ENCODE measurements around the gene VTCN1. TPM values are rescaled to one million over a fixed set of nuclear protein-coding genes. Genes with fewer than 3 reads are reported as not detected.
"Not testable (repeated sequence)": the region's sequence is repeated elsewhere in the genome, so short reads cannot be mapped to it uniquely, and the experiment has no call there.

VTCN1 gene
- total RNA-seq, 1 donor from 2014 or later, result 1.0 TPM

DNA sequence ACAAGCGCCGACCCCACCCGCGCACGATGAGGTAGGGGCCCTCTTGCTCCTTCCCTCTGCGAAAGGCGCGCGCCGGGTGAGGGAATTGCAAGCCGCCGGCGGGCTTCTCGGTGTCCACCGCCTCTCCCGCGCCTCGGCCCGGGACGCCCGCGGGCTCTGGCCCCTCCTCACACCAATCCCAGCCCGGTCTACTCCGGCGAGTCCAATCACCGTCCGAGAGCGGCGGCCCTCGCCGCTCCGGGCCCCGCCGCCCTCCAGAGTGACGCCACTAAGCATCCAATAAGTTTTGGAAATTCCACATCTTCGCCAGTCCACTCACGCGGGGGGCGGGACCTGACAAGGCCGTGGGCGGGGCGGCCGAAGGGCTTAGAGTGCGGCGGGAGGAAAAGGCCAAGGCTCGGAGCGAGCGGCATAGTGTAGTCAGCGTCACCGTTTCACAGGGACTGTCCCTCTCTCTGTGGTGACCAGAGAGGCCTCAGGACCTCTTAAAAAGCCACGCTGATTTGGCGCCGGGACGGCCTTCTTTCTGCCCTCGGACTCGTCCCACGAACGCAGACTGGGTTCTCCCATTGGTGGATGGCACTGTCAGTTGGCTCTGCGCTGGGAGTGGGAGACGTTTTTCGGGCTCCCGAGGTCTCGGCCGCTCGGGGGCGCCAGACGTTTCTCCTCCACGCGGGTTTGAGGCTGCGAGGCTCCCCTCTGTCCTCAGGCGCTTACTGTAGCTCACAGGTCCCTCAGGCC is 89.0 kb downstream of the VTCN1 start, which contains the start of gene TRIM45:
TSS of gene TRIM45 (minus strand) at position 161 of the 741 bp plus-strand sequence. CDS start 548 bp downstream, outside the sequence.
- peak; percentile 98 for ATAC-seq

DNA sequence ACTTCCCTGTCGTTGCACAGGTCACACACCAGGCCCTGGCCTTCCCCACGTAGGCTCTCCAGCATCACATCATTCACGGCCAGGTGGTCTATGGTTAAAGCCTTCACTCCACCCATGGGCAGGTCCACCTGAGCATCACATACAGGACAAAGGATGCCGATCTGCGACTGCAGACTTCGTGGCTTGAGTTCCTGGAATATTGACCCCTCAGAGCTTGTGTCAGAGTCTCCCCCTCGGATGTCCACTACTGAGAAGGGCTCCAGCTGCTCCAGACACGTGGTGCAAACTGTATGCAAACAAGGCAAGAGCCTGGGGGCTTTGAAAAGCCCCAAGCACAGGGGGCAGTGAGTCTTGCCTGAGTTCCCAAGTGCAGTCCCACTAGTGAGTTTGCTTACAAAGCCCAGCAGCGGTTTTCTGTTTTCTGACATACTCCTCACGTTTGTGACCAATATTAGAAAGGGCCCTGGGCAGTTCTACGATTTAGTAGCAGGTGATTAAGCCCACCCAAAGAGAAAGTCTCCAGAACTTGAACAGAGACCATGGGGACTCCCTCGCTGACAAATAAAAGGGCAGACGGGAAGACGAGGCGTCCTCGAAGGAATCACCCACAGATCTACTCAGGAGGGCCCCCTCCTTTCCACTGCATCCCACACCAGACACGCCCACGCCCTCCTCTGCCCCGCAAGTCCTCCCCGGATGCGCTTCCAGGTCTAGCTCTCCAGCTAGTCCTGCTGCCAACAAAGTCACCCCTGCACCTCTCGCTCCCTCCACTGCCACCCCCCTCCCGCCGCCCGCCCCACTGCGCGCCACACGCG is 89.7 kb downstream of the VTCN1 start:
- no peak for ATAC-seq

DNA sequence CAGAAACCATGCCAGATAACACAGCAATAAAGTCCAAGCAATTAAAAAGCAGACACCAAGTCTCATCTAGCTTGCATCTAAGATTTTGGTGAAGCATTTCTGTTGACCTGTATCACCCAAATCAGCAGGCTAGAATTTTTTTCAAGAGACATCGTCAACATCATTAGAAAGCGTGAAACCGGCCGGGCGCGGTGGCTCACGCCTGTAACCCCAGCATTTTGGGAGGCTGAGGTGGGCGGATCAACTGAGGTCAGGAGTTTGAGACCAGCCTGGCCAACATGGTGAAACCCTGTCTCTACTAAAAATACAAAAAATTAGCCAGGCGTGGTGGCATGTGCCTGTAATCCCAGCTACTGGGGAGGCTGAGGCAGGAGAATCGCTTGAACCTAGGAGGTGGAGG is 91.6 kb downstream of the VTCN1 start:
- ATAC-seq, result not testable (repeated sequence)

DNA sequence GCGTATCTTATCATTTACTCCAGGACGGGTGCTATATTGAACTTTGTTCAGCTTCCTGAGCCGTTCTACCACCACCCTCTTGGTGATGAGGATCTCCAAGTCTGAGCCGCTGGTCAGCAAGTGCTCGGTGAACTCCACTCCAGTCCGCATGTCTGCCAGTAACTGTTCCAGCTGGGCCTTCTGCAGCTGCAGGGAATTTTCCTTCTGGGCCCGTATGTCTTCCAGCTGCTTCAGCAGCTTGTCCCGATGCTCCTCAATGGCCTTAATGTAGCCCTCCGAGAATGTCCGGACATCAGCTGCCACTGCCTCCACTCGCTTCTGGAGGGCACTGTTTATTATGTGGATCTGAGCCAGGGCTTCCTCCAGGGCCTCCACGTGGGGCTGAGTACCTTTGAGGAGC is 92.6 kb downstream of the VTCN1 start:
- no peak for ATAC-seq

DNA sequence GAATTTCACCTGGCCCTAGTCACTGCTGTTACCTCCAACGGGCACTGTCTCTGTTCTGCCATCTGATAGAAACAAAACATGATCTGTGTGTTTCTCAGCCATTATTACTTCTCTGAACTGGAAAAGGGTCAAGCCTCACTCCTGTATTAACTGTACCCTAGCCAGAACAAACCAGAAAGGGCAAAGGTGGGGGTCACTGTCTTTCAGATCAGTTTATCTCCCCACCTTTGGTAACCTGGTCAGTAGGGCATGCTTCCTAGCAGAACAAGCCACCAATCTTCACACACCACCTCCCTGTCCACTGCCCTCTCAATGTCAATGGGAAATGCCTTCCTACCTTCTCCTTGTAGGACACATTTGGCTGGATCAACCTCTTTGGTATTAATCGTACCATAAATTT is 93.0 kb downstream of the VTCN1 start:
- ATAC-seq, result no peak

DNA sequence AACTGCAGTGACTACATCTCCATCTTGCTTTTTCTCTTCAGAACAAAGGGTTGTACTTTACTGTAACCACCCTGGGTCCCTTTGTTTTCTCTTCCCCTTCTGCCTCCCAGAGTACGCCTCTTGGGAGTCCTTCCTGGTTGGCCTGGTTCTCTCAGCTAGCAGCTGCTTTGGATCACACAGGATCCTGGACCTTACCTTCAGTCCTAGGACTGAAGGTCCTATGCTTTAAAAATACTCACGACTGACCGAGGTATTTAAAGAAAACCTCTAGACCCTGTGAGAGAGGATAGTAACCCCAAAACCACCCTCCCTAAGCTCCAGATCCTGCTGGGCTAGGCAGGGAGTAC is 94.0 kb downstream of the VTCN1 start:
- no peak for ATAC-seq

DNA sequence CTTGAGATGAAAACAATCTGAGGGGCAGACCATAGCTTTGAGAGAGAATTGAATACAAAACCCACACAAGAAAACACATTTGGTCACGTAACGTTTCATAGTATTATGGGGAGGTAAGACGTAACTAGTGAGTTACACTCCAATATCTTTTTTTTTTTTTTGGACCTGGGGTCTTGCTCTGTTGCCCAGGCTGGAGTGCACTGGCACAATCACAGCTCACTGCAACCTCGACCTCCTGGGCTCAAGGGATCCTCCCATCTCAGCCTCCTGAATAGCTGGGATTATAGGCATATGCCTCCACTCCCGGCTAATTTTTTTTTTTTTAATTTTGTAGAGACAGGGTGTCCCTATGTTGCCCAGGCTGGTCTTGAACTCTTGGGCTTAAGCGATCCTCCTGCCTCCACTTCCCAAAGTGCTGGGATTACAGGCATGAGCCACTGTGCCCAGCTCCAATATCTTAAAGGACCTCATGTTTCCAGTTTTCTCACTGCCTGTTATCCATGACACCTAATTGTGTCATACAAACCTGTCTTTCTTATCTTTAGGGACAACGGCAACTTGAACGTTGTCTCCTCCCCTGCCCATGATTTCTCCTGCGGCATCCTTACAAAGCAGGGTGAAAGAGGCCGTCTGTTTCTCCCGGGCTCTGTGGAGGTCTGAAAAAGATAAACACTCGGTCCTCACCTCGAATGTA is 94.5 kb downstream of the VTCN1 start:
- ATAC-seq, result no peak

DNA sequence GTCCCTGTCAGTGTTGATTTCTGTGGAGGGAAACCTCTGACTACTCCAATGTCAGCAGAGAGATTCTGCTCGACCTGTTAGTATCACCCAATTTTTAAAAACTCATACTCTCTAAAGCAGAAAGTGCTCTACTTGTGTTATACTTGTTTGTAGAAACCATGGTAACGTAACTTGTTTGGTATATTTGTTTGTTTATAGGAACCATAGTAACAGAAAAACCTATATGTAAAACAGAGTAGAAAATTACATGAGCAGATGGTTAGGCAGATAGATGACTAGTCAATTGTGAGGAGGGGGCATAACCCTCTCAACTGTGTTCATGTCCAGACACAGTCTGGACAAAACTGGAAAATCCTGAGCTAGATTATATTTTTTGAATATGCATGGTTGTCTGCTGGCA is 95.8 kb downstream of the VTCN1 start:
- ATAC-seq, result no peak

DNA sequence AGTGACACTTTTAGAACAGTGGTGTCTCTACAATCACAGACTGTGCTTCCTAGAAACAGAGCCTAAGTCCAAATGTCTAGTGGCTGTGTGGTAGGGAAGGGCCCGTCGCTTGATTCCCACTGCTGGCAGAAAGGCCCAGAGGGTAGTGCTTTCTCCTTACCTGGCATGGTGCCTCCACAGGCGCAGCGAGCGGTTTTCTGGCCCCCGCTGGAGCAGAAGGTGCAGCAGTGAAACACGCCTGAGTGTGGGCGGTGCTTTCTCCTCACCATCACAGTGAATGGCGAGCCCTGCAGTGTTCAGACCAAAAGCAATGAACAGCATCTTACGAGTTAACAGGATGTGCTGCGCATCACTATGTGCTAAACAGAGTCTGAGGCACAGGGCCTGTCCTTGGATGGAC is 97.5 kb downstream of the VTCN1 start:
- no peak for ATAC-seq

DNA sequence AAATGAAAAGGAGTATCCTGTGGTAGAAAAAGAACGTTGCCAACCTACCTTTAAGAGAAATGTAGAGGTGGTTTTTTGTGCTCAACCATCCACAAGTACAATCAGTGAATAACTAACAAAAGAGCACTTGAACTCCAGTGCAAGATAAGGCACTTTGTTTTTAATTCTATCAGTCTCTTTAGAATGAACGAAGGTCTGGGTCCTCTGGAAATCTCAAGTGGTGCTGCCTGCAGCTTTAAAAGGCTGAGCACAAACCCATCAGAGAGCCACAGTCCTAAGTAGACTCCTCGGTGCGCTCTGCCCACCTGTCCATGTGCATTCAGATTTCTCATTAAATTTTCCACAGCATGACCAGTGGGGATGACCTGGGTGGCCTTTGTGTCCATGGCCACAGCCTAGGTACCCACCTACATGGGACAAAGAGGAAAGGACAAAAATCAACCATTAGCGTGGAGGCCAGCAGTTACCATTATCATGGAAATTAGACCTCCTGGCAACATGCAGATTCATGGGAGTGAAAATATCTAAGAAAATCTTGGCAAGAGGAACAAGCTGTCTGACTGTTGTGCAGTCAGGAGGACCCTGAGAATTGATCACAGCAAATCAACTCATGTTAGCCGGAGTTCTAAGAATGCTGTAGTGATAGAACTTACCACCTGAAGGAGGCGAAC is 98.5 kb downstream of the VTCN1 start:
- ATAC-seq, result no peak

DNA sequence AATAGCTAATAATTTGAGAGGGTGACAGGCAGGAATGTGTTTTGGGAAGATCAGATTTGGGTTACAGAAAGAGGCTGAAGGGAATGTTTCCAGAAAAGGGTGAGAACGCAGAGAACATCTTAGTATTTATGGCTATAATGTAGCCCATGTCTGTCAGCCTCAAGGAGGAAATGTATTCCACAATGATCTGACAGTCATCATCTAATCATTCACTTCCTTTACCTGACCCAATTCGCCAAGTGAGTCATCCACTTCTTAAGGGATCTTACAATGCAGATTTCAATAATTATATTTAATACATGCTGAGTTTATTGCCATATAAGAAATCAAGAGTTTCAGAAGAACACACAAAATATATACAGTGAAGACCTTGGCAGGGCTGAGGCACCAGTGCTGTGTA is 100.0 kb downstream of the VTCN1 start:
- ATAC-seq, result peak; percentile 76

DNA sequence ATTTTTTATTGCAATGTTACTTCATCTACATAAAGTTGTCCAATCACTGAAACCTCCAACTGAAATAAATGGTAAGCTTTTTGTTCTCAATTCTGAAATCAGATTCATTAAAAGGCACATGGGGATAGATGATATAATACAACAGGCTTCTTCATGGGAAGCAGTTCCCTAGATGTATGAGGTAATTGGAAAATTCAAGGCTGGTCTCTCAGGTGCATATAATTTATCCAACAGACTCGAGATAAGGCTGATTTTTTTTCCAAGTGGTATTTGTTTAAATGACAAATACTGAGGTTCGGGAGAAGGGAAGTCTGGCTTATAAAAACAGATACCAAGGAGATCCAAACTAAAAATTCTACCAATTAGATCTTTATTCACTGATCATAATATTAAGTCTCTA is 103.4 kb downstream of the VTCN1 start:
- ATAC-seq, result no peak

DNA sequence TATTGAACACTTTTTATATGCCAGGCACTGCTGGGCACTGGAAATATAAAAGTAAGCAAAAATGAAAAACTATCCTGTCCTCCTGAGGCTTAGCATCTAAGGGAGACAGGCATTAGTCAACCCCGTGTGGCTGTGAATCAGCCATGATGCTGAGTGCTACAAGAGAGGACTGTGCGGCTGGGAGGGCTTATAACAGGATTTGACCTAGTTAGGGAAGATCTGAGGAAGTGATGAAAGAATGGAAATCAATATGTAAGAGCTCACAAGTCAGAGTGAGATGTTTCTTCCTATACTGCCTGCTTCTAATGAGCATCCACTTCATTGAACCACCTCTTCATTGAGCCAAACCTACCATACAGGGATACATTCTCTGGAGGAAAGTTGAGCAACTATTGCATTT is 104.2 kb downstream of the VTCN1 start:
- ATAC-seq, result no peak

DNA sequence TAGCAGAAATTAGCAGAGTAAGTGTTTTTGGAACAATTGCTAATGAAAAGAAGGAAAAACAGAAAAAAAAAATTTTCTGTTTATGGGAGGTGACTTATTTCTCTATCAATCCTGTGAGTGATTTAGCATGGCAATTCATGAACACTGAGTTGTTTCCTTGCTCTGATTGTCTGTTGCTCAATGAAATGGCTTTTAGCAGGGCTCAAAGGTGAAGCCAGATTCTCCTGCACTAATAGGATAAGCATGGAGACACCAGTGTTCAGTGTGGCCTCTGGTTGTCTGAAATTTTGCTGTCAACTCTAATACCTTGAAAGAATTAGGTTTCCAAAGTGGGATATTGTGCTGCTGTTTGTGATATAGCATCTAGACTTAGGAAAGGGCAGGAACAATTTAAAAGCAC is 105.0 kb downstream of the VTCN1 start:
- no peak for ATAC-seq

DNA sequence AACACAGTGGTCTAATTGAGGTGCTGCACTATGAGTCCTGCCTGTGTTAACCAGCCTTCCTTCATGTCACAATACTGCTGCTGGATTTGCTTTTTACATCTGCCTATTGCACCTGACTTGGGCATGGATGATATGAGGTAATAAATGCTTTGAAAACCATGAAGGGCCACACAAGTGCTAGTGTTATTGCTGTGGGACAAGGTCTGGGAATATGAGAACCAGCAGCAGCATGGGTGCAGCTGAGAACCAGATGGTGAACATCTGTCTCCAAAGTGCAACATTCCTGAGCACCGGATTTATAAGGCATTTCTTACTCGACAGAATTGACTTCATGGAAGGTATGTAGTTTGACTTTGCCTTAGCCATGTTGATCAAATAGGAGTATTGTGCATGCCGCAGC is 105.7 kb downstream of the VTCN1 start:
- no peak for ATAC-seq

DNA sequence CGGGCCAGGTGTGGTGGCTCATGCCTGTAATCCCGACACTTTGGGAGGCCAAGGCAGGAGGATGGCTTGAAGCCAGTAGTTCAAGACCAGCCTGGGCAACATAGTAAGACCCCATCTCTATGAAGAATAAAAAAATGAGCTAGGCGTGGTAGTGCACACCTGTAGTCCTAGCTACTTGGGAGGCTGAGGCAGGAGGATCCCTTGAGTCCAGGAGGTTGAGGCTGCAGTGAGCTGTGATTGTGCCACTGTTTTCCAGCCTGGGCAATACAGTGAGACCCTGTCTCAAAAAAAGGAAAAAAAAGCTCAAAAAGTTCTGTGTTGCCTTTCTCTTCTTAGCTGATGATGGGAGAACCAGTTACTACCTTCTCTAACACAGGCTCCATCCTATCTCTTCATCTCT is 108.9 kb downstream of the VTCN1 start:
- ATAC-seq, result not testable (repeated sequence)

DNA sequence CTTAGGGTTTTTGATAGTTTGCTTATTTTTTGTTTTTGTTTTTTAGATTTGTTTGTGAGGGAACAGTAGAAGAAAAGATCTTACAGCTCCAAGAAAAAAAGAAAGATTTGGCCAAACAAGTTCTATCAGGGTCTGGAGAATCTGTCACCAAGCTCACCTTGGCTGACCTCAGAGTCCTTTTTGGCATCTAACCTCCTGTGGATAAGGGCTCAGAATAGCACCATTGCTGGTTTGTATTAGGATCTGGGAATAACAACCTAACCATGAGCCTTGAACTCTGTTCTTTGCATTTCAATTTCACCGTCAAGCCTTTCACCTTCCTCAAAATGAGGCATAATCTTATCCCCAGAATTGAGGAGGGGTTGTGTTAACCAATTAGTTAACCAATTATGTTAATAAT is 109.4 kb downstream of the VTCN1 start:
- no peak for ATAC-seq

DNA sequence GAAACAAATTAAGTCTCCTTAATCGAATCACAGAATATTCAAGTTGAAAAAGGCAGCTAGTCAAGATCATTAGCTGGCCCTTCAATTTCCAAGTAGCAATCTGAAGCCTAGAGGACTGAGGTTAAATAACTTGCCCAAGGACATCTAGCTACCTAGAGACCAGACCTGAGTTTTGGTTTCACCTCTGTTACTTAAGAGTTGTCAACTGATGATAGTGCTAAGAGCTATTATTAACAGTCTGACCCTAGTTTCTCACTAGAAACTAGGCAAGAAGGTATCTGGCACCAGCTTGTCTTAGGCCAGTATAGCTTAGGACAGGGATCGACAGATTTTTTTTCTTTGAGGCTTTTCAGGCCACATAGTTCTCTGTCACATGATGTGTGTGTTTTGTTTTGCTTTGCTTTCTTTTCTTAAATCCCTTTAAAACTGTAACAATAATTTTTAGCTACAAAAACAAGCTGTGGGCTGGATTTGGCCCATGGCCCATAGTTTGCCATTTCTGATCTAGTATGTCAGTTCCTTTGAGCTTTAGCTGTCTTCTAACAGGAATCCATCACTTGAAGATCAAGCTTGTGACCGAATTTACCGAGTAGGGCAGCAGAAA is 112.3 kb downstream of the VTCN1 start:
- no peak for ATAC-seq

DNA sequence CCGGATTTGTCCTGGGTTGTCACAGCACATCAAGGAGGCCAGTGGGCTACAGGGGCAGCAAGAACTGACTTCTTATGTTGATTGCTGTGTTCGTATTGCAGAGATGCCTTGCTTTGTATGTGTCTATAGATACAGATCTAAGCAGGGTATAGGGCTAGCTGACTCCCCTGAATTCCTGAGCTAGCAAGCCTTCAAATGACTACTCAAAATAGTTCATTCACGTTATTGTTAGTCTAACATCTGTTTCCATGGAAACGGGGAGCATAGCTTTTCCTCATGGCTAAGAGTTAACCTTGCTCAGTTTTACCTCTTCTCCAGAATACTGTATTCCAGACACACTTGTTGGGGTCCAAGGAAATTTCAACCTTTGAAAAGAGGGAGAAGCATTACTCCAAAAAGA is 113.3 kb downstream of the VTCN1 start:
- no peak for ATAC-seq

DNA sequence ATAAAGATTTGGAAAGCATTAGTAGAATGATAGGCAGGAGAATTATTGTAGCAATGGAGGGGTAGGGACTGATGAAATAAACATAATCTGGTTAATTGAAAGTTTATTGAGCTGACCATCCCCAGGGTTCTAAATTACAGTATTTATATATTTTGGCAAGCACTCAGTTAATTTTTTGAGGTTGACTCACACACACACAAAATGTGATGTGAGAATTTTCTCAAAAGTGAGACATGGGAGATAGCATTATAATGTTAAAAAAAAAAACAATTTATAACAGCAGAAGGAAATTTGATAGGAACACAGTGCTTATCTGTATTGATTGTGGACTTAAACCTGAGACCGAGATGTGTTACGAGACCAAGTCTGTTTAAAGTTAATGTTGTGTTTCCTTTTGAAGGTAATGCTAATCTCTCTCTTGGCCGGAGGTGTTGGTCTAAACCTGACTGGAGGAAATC is 113.7 kb downstream of the VTCN1 start:
- no peak for ATAC-seq

DNA sequence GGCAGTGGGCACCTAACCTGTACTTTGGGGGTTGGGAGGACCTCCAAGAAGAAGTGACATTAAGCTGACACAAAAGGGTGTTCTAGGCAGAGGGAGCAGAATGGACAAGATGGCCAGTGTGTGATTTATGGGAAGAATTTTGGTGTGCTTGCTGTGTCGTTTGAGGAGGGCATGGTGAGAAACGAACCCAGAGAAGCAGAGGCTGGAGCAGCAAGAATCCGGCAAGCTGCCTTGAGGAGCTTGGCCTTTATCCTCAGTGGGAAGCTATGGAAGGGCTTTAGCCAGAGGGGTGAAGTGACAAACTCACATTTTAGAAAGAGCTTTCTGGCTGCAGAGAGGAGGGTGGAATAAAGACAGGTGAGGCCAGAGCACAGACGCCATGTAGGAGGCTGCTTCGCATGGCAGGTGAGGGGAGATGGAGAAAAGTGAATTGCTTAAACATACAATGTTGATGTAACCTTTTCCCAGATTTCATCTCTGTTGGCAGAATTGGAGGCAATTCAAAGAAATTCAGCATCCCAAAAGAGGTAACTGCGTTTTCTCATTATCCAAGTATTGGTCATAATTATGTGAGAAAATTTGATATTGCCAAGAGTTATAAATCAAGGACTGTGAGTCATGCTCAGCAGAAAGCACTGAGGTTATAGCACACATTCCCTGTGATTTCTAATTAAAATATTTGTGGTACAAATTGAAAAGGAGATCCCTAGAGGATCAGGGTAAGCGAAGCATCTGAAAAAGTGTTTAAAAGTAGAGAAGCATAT is 115.7 kb downstream of the VTCN1 start:
- no peak for ATAC-seq

Measured in esophagus mucosa (tissue), 1 donor.